Fibroblast of mammary gland (primary cell): ENCODE results near the gene ZNF212.

ENCODE experiments used
- DNase-seq: peaks from one replicate; pipeline ENCODE4 v3.0.0-alpha.2; 2010; ENCODE audit warnings: low read depth
- H3K4me3 ChIP-seq: 2 replicates; pipeline ENCODE4 v1.5.1; 2011; ENCODE audit warnings: low read depth, mild to moderate bottlenecking, low read length, moderate library complexity; ENCODE audit not compliant: control insufficient read depth
- TF ChIP-seq, protein P1 (sequence below): conservative IDR thresholded peaks from 2 replicates; pipeline ENCODE4 v1.5.1; 2011; ENCODE audit warnings: low read depth, low read length, inconsistent platforms; ENCODE audit not compliant: control insufficient read depth, insufficient read depth

ZNF212 gene

DNA sequence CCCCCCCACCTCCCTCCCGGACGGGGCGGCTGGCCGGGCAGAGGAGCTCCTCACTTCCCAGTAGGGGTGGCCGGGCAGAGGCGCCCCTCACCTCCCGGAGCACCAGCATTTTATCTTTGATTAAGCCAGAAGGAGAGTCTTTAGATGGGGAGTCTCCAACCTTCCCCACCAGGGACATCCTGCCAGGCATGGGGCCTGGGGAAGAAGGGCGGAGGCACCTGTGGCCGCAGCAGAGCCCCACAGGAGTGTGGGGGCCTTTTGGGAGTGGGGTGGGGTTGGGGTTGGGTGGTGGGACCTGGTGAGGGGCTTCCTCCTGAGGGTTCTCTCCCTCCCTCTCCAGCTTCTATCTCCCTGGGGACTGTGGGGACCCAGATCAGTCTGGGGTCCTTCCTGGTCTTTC lies 40.7 kb downstream of the ZNF212 start:
- no peak for DNase-seq
- no peak overlapping the region for H3K4me3 ChIP-seq
- TF ChIP-seq, protein P1, sequence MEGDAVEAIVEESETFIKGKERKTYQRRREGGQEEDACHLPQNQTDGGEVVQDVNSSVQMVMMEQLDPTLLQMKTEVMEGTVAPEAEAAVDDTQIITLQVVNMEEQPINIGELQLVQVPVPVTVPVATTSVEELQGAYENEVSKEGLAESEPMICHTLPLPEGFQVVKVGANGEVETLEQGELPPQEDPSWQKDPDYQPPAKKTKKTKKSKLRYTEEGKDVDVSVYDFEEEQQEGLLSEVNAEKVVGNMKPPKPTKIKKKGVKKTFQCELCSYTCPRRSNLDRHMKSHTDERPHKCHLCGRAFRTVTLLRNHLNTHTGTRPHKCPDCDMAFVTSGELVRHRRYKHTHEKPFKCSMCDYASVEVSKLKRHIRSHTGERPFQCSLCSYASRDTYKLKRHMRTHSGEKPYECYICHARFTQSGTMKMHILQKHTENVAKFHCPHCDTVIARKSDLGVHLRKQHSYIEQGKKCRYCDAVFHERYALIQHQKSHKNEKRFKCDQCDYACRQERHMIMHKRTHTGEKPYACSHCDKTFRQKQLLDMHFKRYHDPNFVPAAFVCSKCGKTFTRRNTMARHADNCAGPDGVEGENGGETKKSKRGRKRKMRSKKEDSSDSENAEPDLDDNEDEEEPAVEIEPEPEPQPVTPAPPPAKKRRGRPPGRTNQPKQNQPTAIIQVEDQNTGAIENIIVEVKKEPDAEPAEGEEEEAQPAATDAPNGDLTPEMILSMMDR, result no peak

DNA sequence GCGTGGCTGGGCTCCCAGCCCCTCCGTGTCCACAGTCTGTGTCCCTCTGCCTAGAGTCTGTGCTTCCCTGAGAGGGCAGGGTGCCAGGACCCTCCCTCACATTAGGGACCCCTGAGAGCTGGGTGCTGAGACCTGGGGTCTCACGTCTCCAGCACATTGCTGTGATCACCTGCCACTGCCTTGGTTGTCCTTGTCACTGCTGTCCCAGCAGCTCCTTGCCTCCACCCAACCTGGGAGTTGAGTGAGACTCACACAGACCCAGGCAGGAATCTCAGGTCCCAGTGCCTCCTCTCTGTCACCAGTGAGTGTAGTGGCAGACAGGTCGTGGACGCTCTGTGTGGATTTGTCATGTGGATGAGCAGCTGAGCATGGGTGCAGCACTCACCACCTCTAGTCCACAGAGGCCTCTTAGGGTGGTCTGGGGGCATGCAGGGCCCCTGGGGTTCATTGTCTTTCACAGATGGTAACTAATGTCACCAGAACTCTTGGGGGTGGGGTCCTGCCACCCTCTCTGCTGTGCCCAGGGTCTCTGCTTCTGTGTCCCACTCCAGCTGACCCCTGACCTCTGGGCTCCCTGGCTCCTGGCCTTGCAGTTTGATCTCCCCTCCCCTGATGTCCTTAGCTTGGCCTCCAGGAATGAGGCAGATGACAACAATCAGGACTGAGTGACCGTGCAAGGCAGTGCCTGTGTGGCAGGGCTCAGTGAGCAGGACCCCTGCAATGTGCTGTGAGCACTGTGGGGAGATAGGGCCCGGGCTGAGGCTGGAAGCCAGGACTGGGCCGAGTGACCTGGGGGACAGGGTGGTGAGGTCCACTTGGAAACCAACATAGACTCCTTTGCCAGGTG lies 41.4 kb downstream of the ZNF212 start:
- TF ChIP-seq, protein P1, result no peak
- H3K4me3 ChIP-seq, result no peak overlapping the region
- DNase-seq, result no peak

DNA sequence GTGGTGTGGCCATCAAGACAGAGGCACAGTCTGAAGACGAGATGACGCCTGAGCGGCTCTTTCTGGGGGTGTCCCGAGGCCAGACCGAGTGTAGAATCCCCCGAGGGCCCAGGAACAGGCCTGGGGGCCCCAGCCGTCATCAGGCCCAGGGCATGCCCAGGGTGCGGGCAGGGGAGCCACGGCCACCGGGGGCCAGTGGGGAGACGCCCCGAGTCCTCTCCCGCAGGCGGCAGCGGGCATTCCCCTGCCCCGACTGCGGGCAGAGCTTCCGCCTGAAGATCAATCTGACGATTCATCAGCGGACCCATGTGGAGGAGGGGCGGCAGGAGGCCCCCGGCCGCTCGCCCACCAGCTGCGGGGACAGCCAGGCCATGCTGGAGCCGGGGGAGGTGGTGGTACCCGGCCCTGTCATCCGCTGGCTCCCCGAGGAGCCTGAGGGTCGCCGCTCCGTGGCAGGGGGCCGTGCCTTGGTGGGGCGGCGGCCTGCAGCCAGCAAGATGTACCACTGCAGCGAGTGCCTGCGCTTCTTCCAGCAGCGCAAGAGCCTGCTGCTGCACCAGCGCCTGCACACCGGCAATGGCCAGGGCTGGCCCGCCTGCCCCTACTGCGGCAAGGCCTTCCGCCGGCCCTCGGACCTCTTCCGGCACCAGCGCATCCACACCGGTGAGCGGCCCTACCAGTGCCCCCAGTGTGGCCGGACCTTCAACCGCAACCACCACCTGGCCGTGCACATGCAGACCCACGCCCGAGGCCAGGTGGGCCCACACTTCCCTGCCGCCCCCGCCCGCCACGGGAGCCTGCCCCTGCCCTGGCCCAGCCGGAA lies 42.3 kb downstream of the ZNF212 start:
- H3K4me3 ChIP-seq, result no peak overlapping the region
- TF ChIP-seq, protein P1, result no peak
- DNase-seq, result no peak

DNA sequence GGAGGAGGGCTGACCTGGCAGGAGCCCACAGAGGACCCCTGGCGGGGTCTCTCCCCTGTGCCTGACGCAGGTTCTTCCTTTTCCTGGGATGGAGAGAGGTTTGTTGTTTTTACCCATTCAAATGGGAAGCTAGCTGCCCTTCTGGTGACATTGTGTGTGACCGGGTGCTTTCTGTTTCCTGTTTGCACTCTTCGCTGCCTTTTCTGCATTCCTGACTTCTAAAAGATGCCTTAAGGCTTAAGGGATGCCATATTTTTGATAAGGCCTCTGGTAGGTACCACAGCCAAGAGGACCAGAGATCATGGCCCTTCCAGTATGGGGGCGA lies 42.8 kb downstream of the ZNF212 start:
- no peak overlapping the region for H3K4me3 ChIP-seq
- TF ChIP-seq, protein P1, result no peak
- no peak for DNase-seq

DNA sequence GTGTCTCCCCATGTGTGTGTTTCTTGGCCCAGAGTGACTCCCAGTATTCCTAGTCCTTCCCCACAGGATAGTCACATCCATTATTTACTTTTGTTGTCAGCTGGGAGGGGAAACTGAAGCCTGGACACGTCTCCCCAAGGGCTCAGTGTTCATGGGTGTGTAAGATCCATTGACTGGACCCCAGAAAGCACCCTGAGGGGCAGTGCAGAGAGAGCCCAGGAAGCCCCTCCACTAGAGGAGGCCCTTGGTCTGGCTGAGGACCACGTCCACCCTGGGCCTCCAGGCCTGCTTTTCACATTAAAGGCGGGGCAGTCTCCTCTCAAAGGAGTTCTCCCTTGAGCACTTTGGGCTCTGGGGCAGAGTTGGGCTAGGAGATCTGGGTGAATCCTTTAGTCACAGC lies 43.9 kb downstream of the ZNF212 start:
- no peak for DNase-seq
- H3K4me3 ChIP-seq, result no peak overlapping the region
- TF ChIP-seq, protein P1, result no peak

DNA sequence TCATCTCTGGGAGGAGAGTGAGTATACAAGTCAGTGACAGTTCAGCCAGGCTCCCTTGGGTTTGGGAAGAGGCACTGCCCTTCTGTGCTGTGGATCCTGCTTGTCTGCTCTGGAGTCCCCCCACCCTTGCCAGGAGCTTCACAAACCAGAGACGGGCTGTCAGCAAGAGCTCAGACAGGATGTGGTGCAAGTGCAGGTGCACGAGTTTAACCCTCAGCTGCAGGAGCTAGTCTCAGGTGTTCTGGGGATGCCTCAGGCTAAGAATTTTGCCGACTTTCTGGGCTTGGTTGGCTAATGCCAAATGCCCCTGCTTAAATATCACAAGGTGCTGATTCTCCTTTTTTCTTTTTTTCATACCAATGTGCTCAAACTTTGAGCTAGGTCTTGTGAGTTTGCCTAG lies 44.9 kb downstream of the ZNF212 start:
- no peak for DNase-seq
- no peak overlapping the region for H3K4me3 ChIP-seq
- TF ChIP-seq, protein P1, result no peak
